SHP77 treated with DMSO at 0.1 percent for 48 hours (cell line): Measurements from ENCODE around the gene NOP10.
"Not testable (repeated sequence)": the region's sequence is repeated elsewhere in the genome, so short reads cannot be mapped to it uniquely, and the experiment has no call there.

Experiments
- DNase-seq: peaks from one replicate; lab custom pipeline; 2025; lab: John Stamatoyannopoulos, UW

NOP10 gene

GRCh38 chr15:34358948-34359347 lies 16.0 kb upstream of the NOP10 start:
- DNase-seq = no peak

DNA sequence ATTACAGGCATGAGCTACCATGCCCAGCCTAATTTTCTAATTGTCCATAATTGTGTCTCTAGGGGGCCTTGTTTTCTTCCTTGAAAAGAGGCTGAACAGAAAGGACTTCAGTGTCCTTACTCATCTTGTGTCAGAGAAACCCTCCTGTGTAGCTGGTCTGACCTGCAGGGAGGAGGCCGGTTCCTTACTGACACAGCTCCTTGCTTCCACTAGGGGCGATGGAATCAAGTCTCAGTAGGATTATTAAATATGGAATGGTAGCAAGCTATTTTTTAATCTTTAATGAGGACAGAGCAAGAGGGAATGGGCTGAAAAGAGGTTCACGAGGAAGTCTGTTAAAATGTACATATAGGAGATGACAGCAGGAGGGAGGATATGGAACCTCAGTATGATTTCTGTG lies 15.4 kb upstream of the NOP10 start:
- no peak for DNase-seq

DNA sequence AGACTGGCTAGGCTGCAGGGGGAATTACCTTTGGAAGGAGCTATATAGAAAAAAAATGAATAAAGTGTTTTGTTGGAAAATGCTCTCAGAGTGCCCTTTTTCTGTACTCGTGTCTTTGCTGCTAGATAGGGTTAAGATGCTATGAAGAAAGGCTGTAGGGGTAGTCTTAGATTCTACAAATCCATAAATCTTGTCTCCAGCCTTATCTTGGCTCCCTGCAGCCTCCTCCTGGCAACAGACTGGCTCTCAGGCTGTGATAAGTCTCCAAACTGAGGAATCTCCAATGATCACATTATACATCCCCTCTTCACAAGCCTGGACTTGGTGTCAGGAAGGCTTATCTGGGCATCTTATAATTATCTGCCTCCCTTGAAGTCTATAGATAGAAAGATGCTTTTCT lies 14.7 kb upstream of the NOP10 start:
- no peak for DNase-seq

GRCh38 chr15:34355241-34355640 lies 12.3 kb upstream of the NOP10 start:
- no peak for DNase-seq

DNA sequence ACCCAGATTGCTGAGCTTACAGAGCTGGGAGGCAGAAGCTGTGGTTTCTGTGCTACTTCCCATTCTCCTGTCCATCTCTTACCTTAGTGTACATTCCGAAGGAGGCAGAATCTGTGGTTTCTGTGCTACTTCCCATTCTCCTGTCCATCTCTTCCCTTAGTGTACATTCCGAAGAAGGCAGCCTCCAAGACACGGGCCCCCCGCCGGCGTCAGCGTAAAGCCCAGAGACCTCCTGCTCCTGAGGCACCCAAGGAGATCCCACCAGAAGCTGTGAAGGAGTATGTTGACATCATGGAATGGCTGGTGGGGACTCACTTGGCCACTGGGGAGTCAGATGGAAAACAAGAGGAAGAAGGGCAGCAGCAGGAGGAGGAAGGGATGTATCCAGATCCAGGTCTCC lies 11.3 kb upstream of the NOP10 start:
- DNase-seq = no peak

DNA sequence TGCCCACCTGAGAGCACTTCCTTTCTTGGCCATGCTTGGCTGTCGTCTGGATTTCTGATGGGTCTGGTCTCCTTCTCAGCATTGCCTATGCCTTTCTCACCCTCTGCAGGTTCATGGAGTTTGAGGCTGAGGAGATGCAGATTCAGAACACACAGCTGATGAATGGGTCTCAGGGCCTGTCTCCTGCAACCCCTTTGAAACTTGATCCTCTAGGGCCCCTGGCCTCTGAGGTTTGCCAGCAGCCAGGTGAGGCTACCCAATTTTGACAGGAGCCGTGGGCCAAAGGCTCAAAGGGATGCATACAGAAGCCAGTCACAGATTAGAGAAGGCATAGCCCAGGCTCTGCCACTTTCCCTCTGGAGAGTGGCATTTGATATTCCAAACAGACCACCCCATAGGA lies 10.7 kb upstream of the NOP10 start:
- DNase-seq = no peak

GRCh38 chr15:34352996-34353395 lies 10.1 kb upstream of the NOP10 start:
- DNase-seq = not testable (repeated sequence)

- no peak for DNase-seq
These were observed 6.8 kb upstream of the NOP10 start for GRCh38 chr15:34349769-34350168.

DNA sequence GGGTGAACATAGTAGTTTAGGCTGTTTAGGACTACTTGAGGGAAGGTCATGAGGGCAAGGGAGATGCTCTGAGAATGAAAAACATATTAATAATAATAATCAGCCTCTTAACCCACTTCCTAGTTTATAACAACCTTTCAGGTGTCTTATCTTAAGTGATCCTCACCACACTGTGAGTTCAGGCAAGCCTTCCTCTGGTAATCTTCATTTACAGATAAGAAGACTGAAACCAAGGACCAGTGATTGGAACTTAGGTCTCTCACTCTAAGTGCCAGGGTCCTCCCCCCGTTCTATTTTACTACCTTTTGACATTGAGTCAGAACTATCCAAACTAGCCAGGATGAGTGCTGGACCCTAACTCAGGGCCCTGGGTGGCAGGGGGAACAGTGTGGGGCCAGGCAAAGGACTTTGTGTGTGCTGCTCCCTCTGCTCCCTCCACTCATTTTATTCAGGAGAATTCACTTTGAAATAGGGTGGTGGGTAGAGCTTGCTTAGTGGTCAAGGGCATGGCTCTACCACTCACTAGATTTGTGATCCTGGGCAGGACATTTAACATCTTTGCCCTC lies 5.9 kb upstream of the NOP10 start:
- no peak for DNase-seq

- no peak for DNase-seq
These were observed 5.2 kb upstream of the NOP10 start for GRCh38 chr15:34347951-34348638.

- not testable (repeated sequence) for DNase-seq
These were observed 661 bp downstream of the NOP10 start for GRCh38 chr15:34342213-34342736.

- no peak for DNase-seq
These were observed 1.3 kb downstream of the NOP10 start for GRCh38 chr15:34341381-34342212.

DNA sequence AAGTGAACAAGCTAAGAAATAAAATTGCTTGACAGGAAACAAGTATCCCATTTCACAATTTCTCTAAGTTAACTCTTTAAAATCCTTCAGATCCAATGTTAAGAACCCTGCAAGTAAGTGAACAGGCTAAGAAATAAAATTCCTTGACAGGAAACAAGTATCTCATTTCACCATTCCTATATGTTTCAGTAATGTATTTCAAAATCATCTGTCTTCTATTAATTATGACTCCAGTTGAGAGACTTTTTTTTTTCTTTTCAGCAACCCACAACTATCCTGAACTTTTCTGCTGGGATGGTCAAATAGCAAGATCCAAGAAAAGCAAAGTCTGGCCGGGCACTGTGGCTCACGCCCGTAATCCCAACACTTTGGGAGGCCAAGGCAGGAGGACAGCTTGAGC lies 3.0 kb downstream of the NOP10 start:
- no peak for DNase-seq

- no peak for DNase-seq
These were observed 4.6 kb downstream of the NOP10 start for GRCh38 chr15:34338347-34338746.

- DNase-seq = peak; percentile 87
These were observed 5.2 kb downstream of the NOP10 start, which contains the start of gene SLC12A6 for GRCh38 chr15:34337557-34338306. SLC12A6 (minus strand) TSS chr15:34337781; CDS start chr15:34336680, 1,101 bp downstream.

- DNase-seq = no peak
These were observed 5.9 kb downstream of the NOP10 start for GRCh38 chr15:34336991-34337556.

GRCh38 chr15:34336231-34336990 lies 6.5 kb downstream of the NOP10 start:
- no peak for DNase-seq

GRCh38 chr15:34335176-34336032 lies 7.5 kb downstream of the NOP10 start:
- no peak for DNase-seq

- DNase-seq = no peak
These were observed 8.3 kb downstream of the NOP10 start for GRCh38 chr15:34334672-34335071.

DNA sequence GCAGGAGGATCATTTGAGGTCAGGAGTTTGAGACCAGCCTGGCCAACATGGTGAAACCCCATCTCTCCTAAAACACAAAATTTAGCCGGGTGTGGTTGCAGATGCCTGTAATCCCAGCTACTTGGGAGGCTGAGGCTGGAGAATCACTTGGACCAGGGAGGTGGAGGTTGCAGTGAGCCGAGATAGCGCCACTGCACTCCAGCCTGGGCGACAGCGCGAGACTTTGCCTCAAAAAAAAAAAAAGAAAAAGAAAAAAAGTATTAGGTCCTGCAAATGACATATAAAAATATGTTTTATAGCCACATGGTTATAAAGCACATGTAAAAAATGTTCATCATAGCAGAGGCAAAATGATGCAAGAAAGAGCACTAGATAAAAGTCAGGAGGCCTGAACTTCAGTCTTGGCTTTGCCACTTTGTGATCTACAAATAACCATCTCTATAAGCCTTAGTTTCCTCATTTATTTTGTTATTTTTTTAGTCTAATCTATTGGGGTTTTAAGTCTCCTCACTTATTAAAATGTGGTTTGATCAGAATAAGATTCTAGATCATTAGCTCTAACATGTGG lies 10.3 kb downstream of the NOP10 start:
- DNase-seq = no peak
